NCI-H526 treated with DMSO at 0.1 percent for 48 hours (cell line): Measurements from ENCODE around the gene AP1M1.

Experiments
- DNase-seq: peaks from one replicate; lab custom pipeline; 2025; lab: John Stamatoyannopoulos, UW

Gene AP1M1

GRCh38 chr19:16207490-16208025, 9.8 kb downstream of the AP1M1 start:
- no peak for DNase-seq

- no peak for DNase-seq
Measured at GRCh38 chr19:16208064-16208759, 10.5 kb downstream of the AP1M1 start.

DNA sequence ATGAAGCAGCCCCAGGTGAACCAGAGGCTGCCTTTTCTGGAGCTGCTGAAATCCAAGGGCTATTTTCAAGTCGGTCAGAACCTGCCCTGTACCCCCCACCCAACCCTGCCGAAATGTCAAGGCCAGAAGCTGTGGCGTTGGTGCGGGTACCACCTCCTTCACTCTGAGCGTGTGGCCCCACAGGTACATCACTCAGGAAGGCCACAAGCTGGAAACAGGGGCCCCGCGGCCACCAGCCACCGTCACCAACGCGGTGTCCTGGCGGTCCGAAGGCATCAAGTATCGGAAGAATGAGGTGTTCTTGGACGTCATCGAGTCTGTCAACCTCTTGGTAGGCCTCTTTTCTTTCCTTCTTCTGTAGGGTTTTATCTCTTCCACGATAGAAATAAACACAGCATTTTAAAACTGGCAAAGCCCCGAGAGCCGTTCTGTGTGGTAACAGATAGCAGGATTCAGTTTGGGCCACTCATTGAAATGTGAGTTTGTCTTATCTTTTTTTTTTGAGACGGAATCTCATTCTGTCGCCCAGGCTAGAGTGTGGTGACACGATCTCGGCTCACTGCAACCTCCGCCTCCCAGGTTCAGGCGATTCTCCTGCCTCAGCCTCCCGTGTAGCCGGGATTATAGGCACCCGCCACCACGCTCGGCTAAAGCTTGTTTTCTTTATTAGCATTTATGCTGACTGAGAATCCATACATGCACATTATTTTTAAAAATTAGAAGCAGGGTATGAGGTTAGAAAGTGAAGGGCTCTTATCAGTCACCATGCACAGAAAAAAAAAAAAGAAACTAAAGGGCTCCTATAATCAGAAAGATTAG, 11.3 kb downstream of the AP1M1 start:
- DNase-seq: no peak

- DNase-seq: no peak
Measured at GRCh38 chr19:16210168-16210567, 12.5 kb downstream of the AP1M1 start.

GRCh38 chr19:16213076-16213475, 15.4 kb downstream of the AP1M1 start:
- DNase-seq: no peak

DNA sequence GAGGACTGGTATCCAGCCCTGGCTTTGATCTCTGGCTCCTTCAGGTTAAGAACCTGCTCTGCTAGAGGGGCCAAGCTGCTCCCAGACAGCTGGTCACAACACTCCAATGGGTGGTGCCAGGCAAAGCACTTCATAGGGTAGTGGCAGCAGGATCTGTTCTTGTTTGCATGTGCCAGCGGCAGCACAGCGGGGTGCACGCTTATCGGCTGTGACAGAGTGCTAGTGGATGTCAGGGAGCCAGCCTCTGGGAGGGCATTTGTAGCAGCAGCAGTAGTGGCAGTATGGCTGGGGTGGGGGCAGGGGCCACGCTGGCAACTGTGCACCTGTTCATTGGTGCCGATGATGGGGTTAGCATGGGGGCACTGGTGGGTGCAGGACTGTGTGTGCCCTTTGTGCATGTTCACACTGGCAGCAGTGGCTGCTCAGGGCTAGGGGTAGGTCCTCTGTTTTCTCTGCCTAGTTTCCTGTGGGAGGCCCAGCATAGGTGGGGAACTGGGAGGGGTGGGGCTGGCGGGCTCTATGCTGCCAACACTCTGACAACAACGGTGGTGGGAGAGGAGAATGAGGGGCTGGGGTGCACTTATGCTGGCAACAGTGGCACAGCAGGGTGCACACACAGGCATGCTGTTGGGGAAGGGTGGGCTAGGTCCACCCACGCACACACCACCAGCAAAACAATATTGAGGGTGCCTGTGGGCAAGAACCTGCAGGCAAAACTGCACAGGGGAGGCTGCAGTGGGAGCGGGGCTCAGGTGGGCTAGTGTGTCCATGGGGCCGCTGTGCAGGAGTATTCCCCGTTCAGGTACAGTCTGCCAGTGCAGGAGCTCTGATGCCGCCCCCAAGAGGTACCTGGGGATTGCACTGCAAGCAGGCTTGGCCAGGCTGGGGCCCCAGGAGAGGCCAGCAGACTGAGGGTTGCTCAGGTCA, 19.3 kb downstream of the AP1M1 start:
- DNase-seq: no peak

- no peak for DNase-seq
Measured at GRCh38 chr19:16217716-16218451, 20.2 kb downstream of the AP1M1 start.

- DNase-seq: no peak
Measured at GRCh38 chr19:16218851-16219250, 21.1 kb downstream of the AP1M1 start.

GRCh38 chr19:16222806-16223205, 25.1 kb downstream of the AP1M1 start:
- no peak for DNase-seq

DNA sequence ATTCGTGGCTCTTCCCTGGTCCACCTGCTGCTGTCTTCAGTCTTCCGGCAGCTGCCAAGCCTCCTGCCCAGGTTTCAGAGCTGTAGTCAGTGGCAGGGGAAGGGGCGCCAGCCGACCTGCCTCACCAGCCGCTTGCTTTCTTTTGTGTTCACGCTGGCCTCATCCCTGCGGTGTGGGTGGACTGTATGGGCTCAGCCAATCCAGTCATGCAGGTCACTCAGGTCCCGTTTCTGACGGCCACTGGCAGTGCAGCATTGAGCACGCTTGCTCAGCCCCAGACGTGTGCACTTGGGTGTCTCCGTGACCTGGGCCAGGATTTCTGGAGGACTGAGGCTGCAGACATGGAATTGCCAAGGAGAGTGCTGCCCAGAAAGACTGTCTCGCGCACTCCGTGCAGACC, 26.0 kb downstream of the AP1M1 start:
- DNase-seq: no peak

DNA sequence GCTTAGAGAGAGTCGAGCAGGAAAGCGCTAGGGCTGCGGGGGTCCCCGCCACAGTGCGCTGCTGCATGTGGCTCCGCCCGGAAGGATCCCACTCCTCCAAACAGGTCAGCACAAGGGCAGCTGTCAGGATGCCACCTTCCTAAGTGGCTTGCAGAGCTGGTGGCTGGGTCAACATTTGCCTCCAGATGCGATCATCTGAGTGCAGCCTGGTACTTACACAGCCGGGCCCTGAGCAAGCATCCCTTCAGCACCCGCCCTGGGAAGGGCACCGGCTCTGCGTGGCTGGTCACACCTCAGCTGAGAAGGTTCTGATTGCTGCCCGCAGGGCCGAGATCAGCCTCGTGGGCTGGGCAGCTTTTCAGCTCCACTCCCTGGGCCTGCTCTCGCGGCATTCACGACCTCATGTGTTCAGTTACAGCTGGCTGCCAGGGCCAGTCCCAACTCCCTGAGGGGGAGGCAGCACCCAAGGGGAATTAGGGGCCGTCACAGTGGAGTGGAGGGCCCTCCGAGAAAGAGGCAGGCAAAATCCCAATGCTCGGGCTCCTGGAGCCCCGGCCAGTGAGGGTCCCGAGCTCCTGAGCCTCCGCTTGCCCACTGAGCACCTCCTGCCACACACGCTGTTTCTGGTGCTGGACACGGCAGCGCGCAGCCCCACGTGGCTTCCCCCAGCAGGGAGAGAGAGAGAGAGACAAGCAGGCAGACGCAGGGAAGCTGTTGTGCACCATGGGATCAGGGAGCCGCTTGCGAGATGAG, 26.8 kb downstream of the AP1M1 start:
- no peak for DNase-seq

DNA sequence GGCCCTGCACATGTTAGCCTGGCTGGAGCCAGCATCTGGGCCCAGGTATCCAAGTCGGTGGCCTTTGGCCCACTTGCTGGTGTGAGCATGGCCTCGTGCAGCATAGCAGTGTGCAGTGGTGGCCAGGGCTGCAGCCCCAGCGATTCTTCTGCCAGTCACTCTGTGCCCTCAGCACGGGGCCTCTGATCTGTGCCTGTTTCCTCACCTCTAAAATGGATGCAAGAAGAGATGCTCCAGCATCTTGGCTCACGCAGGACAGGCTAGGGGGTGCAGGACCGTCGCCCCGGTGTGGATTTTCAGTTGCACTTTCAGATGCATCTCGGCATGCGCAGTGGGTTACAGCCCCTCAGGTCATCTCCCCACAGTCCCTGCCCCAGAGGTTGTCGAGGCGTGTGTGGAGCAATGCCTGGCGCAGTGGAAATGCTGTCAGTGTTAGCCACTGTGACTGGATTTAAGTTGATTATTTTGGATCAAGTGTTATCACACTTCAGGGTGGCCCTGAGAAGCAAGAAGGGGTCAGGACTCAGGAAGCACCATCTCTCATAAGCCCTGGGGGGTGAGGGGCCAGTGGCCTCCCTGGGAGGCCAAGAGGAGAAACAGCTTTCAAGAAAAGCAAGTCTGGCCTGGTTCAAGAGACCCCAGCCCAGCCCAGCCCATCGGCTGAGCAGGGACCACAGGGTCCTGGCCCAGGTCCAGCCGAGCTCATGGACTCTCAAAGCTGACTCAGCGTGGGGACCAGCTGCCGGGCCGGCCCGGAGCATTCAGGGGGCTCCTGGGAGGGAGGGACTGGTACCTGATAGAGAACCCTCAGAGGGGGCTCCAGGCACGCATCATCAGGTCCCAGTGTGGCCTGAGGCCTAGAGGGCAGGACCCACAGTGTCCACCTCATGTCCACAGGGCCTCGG, 27.8 kb downstream of the AP1M1 start:
- DNase-seq: no peak

DNA sequence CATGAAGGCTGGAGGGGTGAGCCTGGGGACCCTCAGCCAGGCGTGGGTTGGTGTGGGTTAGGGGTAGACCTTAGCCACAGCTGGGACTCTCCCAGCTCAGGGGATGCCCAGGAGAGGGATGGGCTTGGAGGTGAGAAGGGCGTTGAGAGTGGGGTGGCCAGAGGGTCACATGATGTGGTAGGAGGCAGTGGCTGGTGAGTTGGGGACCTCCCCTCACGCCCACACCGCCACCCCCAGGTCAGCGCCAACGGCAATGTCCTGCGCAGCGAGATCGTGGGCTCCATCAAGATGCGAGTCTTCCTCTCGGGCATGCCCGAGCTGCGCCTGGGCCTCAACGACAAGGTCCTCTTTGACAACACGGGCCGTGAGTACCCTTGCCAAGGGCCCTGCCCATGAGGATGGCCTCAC, 28.5 kb downstream of the AP1M1 start:
- no peak for DNase-seq

GRCh38 chr19:16226878-16227836, 29.4 kb downstream of the AP1M1 start:
- DNase-seq: no peak

DNA sequence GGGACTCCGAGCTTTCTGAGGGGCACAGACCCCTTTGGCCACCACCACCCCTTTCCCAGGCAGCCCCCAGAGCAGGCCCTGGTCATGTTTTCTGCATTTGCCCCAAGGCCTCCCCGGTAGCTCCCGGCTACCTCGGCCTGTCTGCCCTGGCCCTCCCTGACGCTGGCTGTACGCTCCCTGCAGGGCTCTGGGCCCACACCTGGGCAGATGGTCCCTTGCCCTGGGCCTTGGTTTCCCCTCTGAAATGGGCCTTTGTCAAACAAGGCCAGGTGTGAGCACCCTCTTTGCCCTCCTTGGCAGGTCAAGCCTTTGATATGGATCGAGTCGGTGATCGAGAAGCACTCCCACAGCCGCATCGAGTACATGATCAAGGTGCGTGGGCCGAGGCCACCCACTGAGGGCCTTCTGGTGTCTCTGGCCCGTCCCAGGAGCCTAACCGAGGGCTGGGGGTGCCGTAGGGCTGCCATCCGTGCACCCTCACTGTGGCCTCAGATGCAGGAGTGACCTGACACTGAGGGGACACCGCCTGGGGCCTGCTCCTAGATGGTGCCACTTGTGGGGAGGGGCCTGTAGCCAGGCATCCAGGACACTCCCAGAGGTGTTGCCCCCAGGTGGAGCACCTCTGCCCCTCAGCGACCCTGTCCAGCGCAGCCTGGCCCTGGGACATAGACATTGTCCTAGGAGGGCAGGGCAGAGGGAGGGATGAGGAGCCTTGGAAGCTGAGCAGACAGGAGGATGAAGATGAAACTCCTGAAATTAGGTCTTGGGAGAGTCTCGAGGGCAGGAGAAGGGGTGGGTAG, 30.3 kb downstream of the AP1M1 start:
- DNase-seq: no peak

DNA sequence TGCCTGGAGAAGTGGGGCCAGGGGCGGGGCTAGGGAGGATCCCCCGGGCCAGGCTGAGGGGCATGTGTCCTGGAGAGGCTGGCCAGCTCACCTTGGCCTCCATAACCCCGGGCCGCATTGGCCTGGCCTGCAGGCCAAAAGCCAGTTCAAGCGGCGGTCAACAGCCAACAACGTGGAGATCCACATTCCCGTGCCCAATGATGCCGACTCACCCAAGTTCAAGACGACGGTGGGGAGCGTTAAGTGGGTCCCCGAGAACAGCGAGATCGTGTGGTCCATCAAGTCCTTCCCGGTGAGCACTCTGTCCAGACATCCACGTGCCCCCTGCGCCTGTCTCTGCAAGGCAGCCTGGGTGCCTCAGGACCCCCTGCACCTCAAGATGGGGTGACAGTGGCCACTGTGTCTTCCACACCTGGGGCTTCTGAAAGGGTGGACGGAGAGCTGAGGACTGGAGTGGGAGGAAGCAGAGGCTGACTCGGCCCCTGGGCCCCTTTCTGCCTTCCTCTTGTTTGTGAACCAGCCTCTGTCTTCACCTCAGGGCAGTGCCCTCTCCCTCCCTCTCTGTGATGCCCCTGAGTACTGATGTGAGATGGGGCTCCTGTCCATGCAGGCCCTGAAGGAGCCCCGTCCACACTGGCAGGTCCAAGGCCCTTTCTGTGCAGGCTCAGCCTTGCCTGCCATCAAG, 31.1 kb downstream of the AP1M1 start:
- no peak for DNase-seq

GRCh38 chr19:16229322-16229641, 31.6 kb downstream of the AP1M1 start:
- no peak for DNase-seq
